Stimulated activated CD8-positive, alpha-beta memory T cell treated with anti-CD3 and anti-CD28 coated beads, Interleukin-12 subunit alpha, Interleukin-12 subunit beta, amount 100 ng/mL, for 24 hours (primary cell): Measurements from ENCODE around the gene GALM.
"Not testable (repeated sequence)": the region's sequence is repeated elsewhere in the genome, so short reads cannot be mapped to it uniquely, and the experiment has no call there.

ENCODE experiments used
- DNase-seq: peaks from one replicate; pipeline ENCODE4 v3.0.0-alpha.2; 2020; ENCODE audit errors: extremely low read depth

GALM gene

DNA sequence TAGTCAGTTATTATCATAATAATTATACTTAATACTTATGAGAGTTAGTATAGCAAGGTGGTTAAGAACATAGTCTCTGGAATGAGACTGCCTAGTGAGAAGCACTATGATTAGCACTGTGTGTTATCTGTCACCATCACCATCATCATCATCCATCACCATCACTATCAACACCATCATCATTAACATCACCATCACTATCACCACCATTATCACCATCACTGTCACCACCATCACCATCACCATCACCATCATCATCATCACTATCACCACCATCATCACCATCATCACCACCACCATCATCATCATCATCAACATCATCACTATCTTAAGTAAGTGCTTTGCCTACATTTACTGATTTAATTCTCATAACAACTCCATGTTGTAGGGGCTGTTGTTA is 45.6 kb downstream of the GALM start:
- no peak for DNase-seq

DNA sequence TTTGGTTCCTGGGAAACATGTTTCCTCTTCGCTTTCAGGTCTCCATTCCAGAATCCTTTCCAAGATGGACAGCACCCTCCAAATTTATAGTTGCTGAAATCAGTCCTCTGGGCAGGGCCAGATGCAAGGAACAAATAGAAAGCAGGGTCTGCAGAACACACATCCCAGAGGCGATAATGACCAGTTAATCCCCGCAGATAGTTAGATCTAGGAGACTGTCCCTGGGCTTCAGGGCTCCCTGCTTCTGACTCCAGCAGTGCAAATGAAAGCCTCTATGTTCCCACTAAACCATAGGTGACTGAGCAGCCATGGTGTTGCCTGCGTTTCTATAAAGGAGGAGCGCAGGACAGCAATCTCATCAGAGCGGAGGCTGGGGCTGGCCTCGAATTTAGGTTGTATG is 46.5 kb downstream of the GALM start:
- no peak for DNase-seq

DNA sequence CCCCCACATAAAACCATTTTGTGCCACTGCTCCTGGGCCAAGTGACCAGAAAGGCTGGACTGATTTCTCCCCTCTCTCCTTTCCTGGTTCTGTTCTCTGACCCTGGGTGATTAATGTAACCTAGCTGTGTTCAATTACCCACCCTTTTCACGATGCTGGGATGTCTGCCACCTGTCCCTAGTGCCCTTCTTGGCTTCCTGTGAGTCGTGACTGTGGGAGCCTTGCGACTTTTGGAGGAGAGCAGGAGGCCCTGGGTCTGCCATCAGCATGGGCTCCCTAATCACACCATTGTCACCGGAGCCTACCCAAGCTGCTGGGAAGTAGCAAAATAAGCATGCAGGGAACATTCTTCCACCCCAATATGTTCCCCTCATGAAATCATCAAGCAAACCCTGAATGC is 47.0 kb downstream of the GALM start:
- no peak for DNase-seq

DNA sequence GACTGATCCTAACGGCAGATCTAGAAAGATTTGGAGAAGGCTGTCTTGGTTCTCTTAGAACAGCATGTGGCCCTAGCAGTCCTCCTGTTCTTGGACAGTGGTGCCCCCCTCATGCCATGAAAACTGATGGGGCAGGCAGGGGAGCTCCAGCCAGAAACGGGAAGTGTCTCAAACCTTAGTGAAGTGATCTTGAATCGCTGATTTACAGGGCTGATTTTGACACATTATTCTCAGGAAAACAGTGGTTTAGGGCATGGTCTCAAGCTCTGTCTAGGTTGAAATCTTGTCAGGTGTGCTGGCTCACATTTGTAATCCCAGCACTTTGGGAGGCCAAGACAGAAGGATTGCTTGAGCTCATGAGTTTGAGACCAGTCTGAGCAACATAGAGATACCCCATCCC is 47.4 kb downstream of the GALM start:
- no peak for DNase-seq

DNA sequence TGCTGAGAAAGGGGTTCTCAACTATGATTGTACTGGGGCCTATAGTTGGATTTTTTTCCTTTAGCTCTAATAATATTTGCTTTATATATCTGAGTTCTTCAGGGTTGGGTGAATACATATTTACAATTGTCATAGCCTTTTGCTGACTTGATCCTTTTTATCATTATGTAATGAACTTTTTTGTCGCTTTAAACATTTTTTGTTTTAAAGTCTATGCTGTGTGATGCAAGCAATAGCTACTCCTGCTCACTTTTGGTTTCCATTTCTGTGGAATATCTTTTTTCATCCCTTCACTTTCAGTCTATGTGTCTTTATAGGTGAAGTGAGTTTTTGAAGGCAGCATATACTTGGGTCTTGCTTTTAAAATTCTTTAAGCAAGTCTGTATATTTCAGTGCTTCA is 49.0 kb downstream of the GALM start:
- not testable (repeated sequence) for DNase-seq

DNA sequence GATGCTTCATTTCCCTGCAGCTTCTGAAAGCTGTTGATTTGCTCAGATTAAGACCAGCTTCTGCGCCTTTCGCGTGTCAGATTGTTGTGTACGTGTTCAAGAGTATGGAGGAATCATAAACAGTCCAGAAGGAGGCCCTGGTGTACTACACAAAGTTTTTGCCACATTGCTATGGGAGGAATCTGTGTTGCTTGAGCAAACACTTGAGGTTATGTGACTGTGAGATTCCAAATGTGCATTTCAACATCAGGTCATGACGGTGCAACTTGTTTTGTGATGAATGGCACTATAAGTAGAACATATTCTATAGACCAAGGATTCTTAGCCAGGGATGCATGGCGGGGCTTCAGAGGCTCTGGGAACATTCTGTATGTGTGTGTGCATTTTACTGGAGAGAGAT is 50.3 kb downstream of the GALM start:
- DNase-seq: no peak

DNA sequence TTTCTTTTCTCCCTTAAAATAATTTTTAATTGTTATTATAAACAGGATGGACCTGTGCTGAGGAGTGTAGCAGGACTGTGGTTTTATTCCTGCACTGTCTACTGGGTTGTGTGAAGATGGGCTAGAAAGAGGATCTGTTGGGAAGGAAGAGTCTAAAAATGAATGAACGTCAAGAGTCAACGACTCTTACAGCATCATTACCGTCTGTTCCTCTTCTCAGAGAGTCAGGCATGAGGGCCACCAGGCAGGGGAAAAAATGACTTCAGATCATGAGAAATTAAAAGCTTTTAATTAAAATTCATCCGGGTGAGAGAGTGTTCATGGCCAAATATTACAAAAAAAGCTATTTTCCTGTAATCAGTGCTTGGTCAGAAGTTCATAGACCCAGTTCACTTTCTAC is 52.7 kb downstream of the GALM start:
- DNase-seq: no peak

DNA sequence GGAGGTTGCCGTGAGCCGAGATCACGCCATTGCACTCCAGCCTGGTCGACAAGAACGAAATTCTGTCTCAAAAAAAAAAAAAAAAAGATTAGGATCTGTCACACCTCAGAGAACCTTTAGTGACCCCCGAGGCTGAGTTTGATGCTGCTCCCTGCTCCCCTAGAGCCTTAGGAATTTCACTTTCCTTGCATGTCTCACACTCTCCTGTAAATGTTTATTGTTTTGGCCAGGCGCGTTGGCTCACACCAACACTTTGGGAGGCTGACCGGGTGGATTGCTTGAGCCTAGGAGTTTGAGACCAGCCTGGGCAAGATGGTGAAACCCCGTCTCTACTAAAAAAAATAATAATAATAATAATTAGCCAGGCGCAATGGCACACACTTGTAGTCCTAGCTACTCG is 53.8 kb downstream of the GALM start:
- DNase-seq: no peak

DNA sequence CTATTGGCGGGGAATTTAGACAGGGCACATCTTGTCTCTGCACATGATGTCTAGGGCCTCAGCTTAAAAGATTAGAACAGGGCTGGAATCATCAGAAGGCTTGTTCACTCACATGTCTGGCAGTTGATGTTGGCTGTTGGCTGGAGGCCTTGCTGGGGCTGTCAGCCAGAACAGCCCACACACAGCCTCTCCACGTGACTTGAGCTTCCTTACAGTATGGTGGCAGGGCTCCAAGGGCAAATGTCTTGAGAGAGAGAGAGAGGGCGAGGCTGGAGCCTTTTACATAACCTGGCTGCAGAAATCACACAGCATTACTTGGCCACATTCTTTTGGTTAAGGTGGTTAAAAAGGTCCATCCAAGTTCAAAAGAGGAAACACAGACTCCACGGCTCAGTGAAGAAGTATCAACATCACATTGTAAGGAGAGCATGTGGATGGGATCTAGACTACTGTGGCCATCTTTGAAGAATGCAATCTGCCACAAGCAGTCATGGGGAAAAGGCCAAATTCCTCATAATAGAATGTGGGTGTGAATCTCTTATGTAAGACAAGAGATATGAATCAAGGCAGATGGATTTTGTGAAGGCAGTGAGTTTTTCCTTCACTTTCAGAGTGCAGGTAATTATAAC is 54.8 kb downstream of the GALM start:
- no peak for DNase-seq

DNA sequence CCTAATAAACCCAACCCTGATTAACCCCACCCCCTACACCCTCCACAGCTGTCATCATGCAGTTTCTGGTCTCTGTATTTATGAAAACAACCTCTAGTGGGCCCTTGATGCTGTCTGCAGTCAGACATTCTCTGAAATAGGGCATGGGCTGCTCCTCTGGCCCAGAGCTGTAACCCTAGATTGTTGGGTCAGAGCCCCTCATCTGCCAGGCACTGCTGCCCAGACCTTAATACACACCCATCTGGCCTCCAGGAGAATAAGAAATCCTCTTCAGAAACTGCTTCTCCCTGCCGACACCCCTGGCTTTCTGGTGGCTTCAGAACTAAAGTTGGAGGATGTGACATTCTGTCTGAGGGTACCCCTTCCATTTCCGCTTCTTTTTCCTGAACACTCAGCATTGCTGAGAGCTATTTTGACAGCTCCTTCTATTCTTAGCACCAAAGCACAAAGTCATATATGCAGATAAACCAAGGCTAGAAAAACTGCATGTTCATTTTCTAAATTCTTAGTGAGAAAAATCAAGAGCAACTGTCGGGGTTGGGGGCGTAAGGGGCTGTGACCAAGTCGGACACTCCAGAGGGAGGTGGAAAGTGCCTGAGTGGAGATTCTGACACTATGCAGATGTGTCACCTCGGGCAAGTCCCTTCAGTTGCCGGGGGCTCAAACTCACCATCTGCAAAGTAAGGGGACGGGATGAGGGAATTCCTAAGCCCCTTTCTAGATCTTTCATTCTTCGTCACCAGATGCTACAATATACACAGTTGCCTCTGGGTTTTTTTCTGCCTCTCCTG is 56.6 kb downstream of the GALM start:
- peak; percentile 34 for DNase-seq

DNA sequence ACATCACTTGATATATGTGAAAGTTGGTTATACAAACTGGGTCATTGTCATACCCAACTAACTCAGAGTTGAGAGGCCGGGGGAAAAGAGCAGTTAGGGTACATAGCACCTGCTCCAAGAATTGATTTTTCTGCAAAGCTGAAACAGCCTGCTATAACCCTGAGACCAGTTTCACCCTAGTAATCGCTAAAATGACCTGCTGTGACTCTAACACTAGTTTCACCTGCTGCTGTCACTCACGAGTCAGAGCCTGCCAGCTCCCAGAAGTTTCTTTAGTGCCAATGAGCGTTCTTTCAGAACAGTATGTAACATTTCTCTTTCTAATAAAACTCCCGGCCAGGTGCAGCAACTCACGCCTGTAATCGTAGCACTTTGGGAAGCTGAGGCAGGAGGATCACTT is 57.3 kb downstream of the GALM start:
- no peak for DNase-seq

DNA sequence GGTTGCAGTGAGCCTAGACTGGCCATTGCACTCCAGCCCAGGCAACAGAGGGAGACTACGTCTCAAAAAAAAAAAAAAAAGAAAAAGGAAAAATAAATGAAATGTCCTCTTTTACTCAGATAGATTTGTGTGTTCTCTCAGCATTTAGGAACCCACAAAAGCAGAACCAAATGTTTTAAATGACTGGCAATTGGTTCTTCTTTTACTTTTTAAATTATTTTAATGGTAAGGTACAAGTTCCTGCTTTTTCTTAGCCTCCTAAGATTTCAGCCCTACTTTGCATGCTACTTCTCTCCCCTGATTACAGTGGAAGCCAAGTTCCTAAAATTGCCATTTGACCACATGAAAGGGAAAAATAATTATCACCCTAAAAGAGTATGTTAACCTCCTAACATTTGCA is 61.7 kb downstream of the GALM start:
- DNase-seq: no peak

DNA sequence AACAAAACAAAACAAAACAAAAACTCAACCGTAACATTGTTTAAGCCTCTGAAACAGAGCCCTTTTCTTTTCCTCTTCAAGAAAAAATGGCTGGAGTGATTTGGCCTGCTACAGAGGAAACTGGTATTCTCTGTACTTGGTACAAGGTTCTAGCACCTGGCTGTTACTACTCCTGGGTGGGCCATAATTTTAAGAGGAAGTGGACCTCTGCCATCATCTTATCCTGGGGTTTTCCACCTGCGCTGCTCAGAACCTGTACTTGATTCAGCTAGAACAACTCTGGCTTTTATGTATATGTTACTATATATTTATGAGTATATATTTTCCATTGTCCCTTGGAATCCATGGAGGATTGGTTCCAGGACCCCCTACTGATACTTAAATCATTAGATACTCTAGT is 62.8 kb downstream of the GALM start:
- no peak for DNase-seq

DNA sequence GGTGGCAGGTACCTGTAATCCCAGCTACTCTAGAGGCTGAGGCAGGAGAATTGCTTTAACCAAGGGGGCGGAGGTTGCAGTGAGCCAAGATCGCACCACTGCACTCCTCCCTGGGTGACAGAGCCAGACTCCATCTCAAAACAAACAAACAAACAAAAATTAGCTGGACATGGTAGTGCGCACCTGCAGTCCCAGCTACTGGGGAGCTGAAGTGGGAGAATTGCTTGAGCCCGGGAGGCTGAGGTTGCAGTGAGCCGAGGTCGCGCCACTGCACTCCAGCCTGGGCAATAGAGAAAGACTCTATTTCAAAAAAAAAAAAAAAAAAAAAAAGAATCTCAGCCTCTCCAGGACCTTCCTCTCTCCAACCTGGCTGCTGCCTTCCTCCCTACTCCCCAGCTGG is 65.2 kb downstream of the GALM start:
- DNase-seq: no peak

DNA sequence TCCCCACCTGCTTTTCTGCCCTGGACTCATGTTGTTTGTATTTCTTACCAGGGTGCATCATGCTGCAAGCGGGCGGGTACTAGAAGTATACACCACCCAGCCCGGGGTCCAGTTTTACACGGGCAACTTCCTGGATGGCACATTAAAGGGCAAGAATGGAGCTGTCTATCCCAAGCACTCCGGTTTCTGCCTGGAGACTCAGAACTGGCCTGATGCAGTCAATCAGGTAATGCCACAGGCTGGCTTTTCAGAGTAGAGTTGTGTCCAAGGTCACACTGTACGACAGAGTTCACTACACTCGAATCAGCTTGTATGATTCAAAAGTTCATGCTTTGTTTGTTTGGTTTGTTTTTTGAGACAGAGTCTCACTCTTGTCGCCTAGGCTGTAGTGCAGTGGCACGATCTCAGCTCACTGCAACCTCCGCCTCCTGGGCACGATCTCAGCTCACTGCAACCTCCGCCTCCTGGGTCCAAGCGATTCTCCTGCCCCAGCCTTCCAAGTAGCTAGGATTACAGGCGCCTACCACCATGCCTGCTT is 65.8 kb downstream of the GALM start:
- no peak for DNase-seq

DNA sequence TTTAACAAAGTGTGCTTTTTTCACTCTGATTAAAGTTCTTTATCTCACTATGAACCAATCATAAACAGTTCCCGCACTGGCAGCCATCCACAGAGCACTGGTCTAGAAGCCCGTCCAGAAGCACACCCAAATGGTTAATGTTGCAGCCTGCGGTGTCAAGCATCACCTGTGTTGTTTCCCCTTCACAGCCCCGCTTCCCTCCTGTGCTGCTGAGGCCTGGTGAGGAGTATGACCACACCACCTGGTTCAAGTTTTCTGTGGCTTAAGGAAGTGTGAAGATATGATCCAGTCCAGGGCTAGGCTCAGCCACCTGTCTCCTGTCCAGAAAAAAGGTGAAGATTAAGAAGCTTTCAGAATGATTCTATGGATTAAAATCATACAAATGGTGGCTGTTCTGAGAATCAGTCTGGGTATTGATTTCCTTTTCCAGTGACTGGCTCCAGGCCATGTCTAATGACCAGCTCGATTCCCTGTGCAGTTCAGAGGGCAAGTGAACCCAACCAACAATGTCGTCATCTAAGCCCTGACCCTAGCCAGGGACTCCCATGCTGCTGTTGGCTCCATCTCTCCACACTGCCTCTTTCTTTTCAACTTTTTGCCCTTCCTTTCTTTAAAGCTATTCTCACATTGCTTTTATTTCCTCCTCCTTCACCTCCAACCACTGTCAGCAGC is 67.5 kb downstream of the GALM start:
- DNase-seq: no peak

DNA sequence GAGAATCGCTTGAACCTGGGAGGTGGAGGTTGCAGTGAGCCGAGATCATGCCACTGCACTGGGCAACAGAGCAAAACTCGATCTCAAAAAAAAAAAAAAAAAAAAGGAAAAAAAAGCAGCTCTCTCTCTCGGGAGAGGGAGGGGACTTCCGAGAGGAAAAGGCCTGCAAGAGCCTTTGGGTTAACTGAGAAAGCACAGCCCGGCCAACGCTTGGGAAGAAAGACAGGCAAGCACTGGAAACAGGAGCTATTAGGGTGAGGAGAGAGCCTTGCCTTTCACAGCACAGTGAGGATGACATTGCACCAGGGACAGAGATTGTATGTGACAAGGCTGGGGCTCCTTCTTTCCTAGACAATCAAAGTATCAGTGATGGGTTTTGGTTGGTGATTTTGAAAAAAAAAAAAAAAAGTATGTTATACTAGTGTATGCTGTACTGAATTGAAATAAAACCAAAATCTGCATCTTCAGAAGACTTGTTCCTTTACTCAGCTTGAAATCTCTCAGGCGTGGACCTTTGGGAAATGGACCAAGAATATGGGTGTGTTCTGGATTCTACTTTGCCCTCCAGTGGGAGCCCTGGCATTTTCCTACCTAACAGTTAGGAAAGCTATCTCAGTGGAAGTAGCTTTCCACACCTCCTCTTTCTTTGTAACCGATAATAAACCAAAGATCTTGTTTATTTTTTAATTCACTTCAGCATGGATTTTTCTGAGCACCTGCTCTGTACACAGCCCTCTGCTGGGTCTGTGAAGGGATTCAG is 68.6 kb downstream of the GALM start:
- no peak for DNase-seq

DNA sequence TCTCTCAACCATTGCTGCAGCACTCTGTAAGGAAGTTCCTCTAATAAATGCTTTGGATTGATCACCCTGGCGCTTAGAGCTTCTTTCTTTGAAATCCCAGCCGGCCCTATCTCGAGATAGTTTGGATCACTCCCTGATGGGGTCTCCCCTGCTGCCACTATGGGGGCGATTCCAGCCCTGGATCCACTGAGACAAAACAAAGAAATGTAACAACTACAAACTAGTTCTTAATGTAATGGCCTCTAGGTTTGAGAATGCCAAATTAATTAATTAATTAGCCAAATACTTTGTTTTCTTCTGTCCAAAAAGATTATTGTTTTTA is 70.0 kb downstream of the GALM start:
- no peak for DNase-seq

DNA sequence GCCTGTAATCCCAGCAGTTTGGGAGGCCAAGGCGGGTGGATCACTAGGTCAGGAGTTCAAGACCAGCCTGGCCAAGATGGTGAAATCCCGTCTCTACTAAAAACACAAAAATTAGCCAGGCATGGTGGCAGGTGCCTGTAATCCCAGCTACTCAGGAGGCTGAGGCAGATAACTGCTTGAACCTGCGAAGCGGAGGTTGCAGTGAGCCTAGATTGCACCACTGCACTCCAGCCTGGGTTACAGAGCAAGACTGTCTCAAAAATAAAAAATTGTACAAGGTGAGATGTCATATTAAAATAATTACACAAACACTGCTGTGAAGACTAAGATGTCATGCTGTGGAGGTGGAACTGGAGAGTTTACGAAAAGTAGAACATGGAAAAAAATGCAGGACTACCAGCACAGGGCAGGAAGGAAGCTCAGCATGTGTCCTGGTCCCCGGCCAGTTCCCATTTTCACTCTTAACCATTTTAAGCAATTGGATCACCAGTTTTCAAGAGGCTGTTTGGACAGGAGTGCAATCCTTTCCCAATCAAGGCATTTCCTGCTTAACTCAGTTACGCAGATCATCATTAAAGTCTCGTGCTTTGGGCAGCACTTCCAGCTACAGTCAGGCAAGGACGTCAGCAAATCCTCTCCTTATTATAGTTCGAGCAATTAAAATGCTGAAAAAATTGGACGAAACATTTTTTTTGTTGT is 71.2 kb downstream of the GALM start:
- not testable (repeated sequence) for DNase-seq

DNA sequence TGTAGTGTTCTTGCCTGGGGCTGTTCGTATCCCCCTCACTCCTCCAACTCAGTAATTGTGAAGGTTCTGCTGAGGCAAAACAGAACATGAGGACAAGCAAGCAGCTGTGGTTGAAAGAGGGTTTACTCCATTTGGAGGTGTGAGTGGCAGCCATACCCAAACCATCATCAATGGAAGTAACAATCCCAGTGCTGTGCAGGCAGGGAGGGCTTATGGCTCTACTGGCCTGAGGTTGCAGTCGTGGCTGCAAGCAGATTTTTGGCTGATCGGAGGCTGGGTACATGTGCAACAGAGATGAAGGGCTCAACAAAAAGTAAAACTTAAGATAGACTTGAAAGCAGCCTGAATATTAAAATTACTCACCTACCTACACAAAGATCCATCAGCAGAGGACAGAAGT is 72.0 kb downstream of the GALM start:
- no peak for DNase-seq

DNA sequence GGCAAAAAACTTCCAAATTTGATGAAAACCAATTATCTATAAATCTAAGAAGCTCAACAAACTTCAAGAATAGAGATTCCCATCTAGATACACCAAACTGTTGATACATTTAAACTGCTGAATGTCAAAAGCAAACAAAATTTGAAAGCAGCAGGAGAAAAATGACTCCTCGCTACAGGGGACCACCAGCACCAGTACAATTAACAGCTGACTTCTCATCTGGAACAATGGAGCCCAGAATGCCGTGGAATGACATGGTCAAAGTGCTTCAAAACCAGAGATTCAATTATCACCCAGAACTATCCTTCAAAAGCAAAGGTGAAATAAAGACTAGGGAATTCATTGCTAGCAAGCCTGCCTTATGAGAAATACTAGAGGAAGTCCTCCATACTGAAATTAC is 73.6 kb downstream of the GALM start:
- no peak for DNase-seq
